Naive thymus-derived CD8-positive, alpha-beta T cell (primary cell): ENCODE data around the gene MAP1A. TPM values are rescaled to one million over a fixed set of nuclear protein-coding genes. Genes with fewer than 3 reads are reported as not detected.

Source experiments
- ATAC-seq, 2 donors: fragments of 150-1000 bp; cut with Tn5 transposase in 1 of 2; sonication (Bioruptor Pico), chemical (Tn5 transposase) in 1 of 2; 1 replicate in 1 of 2; 2 replicates in 1 of 2; pipeline ENCODE4 v1.10.0; 2021; ENCODE audit warnings: mild to moderate bottlenecking in 2 of 2, moderate library complexity in 2 of 2
- POLR2A ChIA-PET: fragments of 350-600 bp; sonication (Branson Sonifier 250); formaldehyde crosslinking; loops from one replicate; lab custom pipeline; 2021; ENCODE audit warnings: antibody characterized with exemption; lab: Charles Lee
- DNase-seq, 10 donors: peaks; one replicate each; pipeline versions ENCODE4 v3.0.0 to v3.0.0-alpha.2; 2020 to 2022
- H3K27ac Mint-ChIP-seq, 10 donors: one replicate each; pipeline ENCODE4 v1.8.0; 2020 to 2022; ENCODE audit warnings: mild to moderate bottlenecking in 10 of 10, mixed read lengths in 10 of 10, moderate library complexity in 4 of 10, inconsistent platforms in 1 of 10
- H3K27me3 Mint-ChIP-seq, 5 donors: one replicate each; pipeline ENCODE4 v1.8.0; 2021 to 2022; ENCODE audit warnings: mixed read lengths in 5 of 5
- H3K36me3 Mint-ChIP-seq, 3 donors: one replicate each; pipeline ENCODE4 v1.8.0; 2020 to 2022; ENCODE audit warnings: mixed read lengths in 3 of 3, mild to moderate bottlenecking in 2 of 3, inconsistent platforms in 1 of 3
- H3K4me1 Mint-ChIP-seq, 4 donors: one replicate each; pipeline ENCODE4 v1.8.0; 2021 to 2022; ENCODE audit warnings: mixed read lengths in 4 of 4
- H3K4me3 Mint-ChIP-seq, 10 donors: one replicate each; pipeline ENCODE4 v1.8.0; 2020 to 2022; ENCODE audit warnings: mild to moderate bottlenecking in 10 of 10, mixed read lengths in 10 of 10, moderate library complexity in 6 of 10, inconsistent platforms in 1 of 10
- H3K9me3 Mint-ChIP-seq, 9 donors: one replicate each; pipeline ENCODE4 v1.8.0; 2020 to 2022; ENCODE audit warnings: mixed read lengths in 9 of 9, mild to moderate bottlenecking in 3 of 9, inconsistent platforms in 1 of 9, moderate library complexity in 1 of 9
- polyA plus RNA-seq, 3 donors: library from polyadenylated mRNA; unstranded; fragments of 300-500 nt; fragmentation: Illumina TruSeq; gene quantifications; one replicate each; pipeline ENCODE4 v1.2.3, GENCODE V29; 2021
- total RNA-seq, 8 experiments: library from RNA in 2 of 8; stranded (reverse) in 2 of 8; gene quantifications; one replicate each; pipeline ENCODE4 v1.2.3 and lab custom pipeline; 2021 to 2026

Gene MAP1A
- total and polyA plus RNA-seq, 5 experiments from 2014 or later: 0.05 to 0.39 (median 0.24) TPM; not detected in 1

DNA sequence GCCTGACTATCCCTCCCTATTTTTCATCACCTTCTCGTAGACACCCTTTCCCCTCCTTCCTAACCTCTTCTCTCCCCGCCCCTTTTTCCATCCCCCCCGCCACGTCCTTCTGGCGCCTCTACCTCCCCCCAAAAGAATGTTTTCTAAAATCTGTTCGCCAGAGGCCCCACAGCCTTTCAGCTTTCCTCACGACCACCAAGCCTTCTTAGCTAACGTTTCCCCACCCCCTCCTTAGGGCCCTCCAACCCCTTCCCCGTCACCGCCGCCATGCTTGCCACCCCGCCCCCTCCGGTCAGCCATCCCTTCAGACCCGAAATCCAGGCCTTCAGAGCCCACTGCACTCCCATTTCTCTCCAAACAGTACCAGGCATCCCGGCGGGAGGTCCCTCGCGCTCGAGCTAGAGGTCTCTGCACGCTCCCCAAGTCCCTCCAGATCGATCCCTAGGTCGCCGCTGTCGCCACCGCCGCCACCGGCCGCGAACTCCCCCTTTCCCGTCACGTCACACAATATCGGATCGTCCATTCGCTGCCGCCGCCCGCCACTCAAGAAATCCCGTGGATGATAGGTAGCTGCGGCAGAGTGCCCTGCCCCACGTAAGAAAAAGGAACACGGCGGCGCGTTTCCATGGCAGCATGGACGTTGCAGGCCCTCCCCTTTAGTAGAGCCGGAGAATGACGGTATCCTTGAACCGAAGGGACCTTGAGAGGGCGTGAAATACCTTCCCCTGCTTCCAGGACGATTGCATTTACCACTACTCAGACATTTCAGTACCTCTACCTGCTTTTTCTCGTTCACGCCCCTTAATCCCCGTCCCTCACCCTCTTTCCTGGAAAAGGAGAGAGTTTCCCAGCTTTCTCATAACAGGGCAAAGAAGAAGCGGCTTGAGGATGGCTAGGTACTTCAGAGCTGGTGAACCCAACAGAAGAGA is 24.5 kb upstream of the MAP1A start, which contains the start of gene TP53BP1:
TP53BP1 (minus strand) TSS at position 484 of the 929 bp plus-strand sequence; CDS start at position 371, 113 bp downstream.
- POLR2A ChIA-PET: interaction anchor here (0.8 to 7.0 kb wide), 3 partner anchors 10 to 21 kb away, joined by 3 to 56 read pairs (median 16); no protein-coding TSS in a partner anchor
- peaks cover 20 to 42% (median 34%) of the 10 kb centered on the region in 4 donors for H3K4me1 Mint-ChIP-seq
- no peaks in the 10 kb centered on the region for H3K9me3 Mint-ChIP-seq
- ATAC-seq (peak; percentile 97 to 98), DNase-seq (peak; percentile 85 to 98 (median 94))
- H3K36me3 Mint-ChIP-seq: peaks cover 0 to 25% (median 3%) of the 10 kb centered on the region in 3 donors
- no peaks in the 10 kb centered on the region for H3K27me3 Mint-ChIP-seq
- H3K4me3 Mint-ChIP-seq: peak within 1 kb of the TSS; percentile 88 to 100 (median 98)
- peak within 1 kb of the TSS; percentile 92 to 100 (median 98) for H3K27ac Mint-ChIP-seq

DNA sequence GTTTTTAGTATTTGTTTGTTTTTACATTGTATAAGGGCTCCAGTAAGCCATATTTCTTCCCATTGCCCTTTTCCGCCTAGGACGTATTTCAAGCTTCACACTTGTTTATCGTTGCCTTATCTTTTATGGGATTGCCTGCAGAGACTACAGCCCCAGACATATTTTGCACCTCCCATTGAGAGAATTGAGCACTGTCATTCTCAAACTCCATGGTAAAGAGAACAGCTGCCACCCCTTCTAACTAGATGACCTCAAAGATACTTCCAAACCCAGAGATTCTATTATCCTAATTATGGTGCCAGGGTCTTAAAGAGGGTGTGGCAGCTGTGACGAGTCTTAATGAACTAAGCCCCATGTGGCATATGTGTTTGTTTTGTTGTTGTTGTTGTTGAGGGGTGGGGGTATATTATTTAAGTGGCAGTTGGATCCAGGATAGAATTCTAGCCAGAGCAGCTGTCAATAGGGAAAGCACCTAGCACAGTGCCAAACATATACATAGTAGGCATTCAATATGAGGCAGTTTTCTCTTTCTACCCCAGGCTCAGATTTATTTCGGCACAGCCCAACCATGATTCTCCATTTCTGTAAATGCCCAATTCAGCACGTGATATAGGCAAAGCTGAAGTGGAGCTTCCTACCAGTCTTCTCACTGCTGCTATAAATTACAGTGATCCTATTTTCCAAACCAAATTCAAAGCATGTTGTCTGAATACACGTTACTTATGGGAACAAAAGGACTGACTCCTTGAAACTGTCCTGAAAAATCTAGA is 23.5 kb upstream of the MAP1A start:
- ATAC-seq (no peak), DNase-seq (no peak)
- Mint-ChIP-seq H3K9me3 (no peaks in the 10 kb centered on the region), H3K4me1 (peaks cover 19 to 34% (median 28%) of the 10 kb centered on the region in 4 donors), H3K27me3 (no peaks in the 10 kb centered on the region), H3K27ac (peak overlapping the region; percentile 40 to 100 (median 98)), H3K36me3 (peaks cover 0 to 18% (median 3%) of the 10 kb centered on the region in 3 donors), H3K4me3 (peak overlapping the region; percentile 88 to 100 (median 98))
- POLR2A ChIA-PET: interaction anchor here (3.5 to 7.0 kb wide), 2 partner anchors 17 to 20 kb away, joined by 16 to 56 read pairs; no protein-coding TSS in a partner anchor

DNA sequence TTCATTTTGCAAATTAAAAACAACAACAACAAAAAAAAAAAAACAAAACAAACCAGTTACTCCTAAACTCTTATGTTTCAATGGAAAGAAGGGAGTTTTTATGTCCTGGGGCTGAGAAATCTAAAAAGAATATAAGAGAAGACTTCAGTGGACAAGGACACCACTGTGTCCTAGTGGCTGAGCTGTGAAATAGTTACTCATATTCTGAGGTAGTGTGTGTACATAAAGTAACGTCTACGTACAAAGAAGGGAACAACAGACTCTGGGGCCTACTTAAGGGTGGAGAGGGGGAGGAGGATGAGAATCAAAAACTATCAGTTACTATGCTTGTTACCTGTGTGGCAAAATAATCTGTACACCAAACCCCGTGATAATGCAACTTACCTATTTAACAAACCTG is 18.4 kb upstream of the MAP1A start:
- H3K27ac Mint-ChIP-seq: no peak overlapping the region

DNA sequence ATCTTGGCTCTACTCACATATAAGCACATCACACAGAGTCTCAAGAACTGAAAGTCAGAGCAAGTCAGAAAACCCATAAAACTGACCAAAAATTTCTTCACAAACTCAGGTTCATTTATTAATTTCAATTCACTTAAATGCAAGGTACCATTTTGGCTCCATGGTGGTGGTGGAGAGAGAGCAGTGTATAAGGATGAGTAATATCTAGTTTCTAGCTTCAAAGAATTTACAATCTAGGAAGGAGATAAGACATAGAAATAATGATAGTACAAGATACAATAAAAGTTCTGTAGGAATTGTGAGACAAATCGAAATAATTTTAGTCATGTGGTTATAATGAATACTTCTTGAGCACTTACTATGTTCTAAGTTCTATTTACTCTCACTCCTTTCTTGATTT is 17.8 kb upstream of the MAP1A start:
- no peak overlapping the region for H3K27ac Mint-ChIP-seq
- H3K36me3 Mint-ChIP-seq: peaks cover 0 to 3% (median 0%) of the 10 kb centered on the region in 3 donors
- no peak for DNase-seq
- H3K4me3 Mint-ChIP-seq: no peak overlapping the region
- H3K4me1 Mint-ChIP-seq: peaks cover 0 to 2% (median 0%) of the 10 kb centered on the region in 4 donors
- H3K9me3 Mint-ChIP-seq: no peaks in the 10 kb centered on the region
- POLR2A ChIA-PET: no interaction called here
- ATAC-seq: no peak
- no peaks in the 10 kb centered on the region for H3K27me3 Mint-ChIP-seq

More for the DNA sequence above, 18.4 kb upstream of the MAP1A start:
- Mint-ChIP-seq H3K36me3 (peaks cover 0 to 3% (median 0%) of the 10 kb centered on the region in 3 donors), H3K4me3 (no peak overlapping the region), H3K9me3 (no peaks in the 10 kb centered on the region), H3K4me1 (peaks cover 0 to 2% (median 0%) of the 10 kb centered on the region in 4 donors), H3K27me3 (no peaks in the 10 kb centered on the region)
- no peak for DNase-seq
- ATAC-seq: no peak
- POLR2A ChIA-PET: no interaction called here

DNA sequence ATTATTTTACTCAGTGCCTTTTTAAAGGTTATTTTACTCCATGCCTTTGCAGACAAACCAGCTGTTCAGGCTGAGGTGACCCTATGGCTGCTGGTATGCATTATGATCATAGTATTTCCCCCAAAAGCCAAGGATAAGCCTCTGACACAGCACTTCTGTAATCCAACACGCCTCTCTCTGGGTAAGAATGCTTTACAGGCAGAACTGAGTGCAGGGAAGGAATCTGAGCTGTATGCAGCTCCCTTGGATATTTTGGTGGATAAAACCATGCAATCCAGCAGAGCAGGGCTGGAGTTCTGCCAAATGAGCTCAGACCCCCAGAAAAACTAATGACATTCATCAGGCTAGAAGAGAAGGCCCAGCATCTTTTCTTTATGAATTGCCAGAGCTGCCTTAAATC is 11.7 kb upstream of the MAP1A start:
- DNase-seq (no peak), ATAC-seq (no peak)
- Mint-ChIP-seq H3K4me1 (peaks cover 7 to 14% (median 11%) of the 10 kb centered on the region in 4 donors), H3K4me3 (no peak overlapping the region), H3K36me3 (no peaks in the 10 kb centered on the region), H3K27me3 (no peaks in the 10 kb centered on the region), H3K27ac (no peak overlapping the region), H3K9me3 (no peaks in the 10 kb centered on the region)
- POLR2A ChIA-PET: no interaction called here

DNA sequence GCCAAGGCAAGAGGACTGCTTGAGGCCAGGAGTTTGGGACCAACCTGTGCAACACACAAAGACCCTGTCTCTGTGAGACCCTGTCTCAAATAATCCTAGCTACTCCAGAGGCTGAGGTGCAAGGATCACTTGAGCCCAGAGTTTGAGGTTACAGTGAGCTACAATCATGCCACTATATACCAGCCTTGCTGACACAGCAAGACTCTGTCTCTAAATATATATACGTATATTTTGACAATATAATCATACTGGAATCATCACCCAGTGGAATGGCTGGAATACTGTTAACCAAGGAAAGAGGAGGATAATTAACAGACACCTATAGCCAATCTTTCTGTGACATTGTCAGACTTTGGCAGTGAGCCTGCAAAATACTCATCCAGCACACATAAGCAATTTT is 9.0 kb upstream of the MAP1A start:
- Mint-ChIP-seq H3K9me3 (no peaks in the 10 kb centered on the region), H3K27ac (peak overlapping the region in 2 of 10 donors; percentile 38 to 72), H3K36me3 (no peaks in the 10 kb centered on the region), H3K4me1 (peaks cover 14 to 27% (median 21%) of the 10 kb centered on the region in 4 donors), H3K4me3 (peak overlapping the region in 1 of 10 donors; percentile 4), H3K27me3 (peaks cover 0 to 1% (median 0%) of the 10 kb centered on the region in 5 donors)
- DNase-seq: no peak
- ATAC-seq: no peak
- POLR2A ChIA-PET: no interaction called here

DNA sequence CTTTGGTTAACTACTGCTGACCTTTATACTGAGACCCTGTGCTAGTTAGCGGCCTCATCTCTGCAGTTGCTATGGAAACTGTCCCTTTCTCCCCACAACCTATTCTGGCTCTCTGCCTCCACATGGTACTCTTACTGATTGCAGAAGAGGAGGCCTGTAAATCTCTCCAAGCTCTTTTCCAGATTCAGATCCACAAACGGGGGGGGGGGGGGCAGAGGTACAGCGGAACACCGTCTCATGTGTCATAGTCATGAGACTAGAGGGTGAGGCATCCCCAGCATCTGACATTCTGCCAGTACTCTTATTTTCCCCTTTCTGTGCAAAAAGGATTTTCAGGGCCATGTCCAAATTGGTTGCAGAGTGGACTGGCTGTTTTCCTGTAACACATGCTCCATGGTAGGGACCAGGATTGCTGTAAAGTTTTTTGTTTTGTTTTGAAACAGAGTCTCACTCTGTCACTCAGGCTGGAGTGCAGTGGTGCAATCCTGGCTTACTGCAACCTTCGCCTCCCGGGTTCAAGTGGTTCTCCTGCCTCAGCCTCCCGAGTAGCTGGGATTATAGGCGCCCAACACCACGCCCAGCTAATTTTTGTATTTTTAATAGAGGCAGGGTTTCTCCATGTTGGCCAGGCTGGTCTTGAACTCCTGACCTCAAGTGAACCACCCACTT is 8.3 kb upstream of the MAP1A start:
- peaks cover 14 to 32% (median 23%) of the 10 kb centered on the region in 4 donors for H3K4me1 Mint-ChIP-seq
- peak overlapping the region in 7 of 10 donors; percentile 11 to 98 (median 97) for H3K27ac Mint-ChIP-seq
- no peak for DNase-seq
- no peaks in the 10 kb centered on the region for H3K36me3 Mint-ChIP-seq
- H3K9me3 Mint-ChIP-seq: no peaks in the 10 kb centered on the region
- no peak for ATAC-seq
- H3K27me3 Mint-ChIP-seq: peaks cover 0 to 1% (median 0%) of the 10 kb centered on the region in 5 donors
- peak overlapping the region in 7 of 10 donors; percentile 4 to 100 (median 94) for H3K4me3 Mint-ChIP-seq
- POLR2A ChIA-PET: interaction anchor here (3.4 kb wide), 1 partner anchor 17 kb away, joined by 56 read pairs; the partner anchor contains the start of gene TP53BP1

DNA sequence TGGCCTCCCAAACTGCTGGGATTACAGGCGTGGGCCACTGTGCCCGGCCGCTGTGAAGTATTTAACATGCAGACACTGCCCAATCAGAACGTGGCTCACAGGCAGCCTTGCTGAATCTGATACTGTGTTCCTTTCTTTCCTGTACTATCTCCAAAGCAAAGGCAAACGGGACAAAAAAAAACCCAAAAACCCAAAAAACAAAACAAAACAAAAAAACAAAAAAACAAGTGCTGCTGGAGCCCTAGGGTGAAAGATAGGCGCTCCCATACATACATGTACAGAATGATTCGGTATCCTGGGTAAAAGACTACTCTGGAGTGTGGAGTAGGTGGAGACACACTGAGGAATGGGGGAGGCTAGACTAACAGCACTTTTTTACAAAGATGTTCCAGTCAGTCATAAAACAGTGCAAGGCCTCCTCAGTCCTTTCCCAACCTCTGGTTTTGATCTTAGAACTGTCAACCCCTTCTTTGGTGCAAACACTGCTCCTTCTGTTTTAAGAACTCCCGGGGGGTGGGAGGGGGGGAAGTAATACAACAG is 7.7 kb upstream of the MAP1A start:
- no peaks in the 10 kb centered on the region for H3K9me3 Mint-ChIP-seq
- H3K27ac Mint-ChIP-seq: peak overlapping the region; percentile 94 to 100 (median 98)
- POLR2A ChIA-PET: interaction anchor here (0.6 to 3.4 kb wide), 5 partner anchors 18 to 180 kb away, joined by 3 to 56 read pairs (median 4); partner anchors contain the start of genes LCMT2 and TP53BP1
- peaks cover 16 to 36% (median 24%) of the 10 kb centered on the region in 4 donors for H3K4me1 Mint-ChIP-seq
- peak overlapping the region; percentile 88 to 100 (median 94) for H3K4me3 Mint-ChIP-seq
- H3K36me3 Mint-ChIP-seq: no peaks in the 10 kb centered on the region
- ATAC-seq: no peak
- H3K27me3 Mint-ChIP-seq: peaks cover 0 to 4% (median 1%) of the 10 kb centered on the region in 5 donors
- DNase-seq: no peak

DNA sequence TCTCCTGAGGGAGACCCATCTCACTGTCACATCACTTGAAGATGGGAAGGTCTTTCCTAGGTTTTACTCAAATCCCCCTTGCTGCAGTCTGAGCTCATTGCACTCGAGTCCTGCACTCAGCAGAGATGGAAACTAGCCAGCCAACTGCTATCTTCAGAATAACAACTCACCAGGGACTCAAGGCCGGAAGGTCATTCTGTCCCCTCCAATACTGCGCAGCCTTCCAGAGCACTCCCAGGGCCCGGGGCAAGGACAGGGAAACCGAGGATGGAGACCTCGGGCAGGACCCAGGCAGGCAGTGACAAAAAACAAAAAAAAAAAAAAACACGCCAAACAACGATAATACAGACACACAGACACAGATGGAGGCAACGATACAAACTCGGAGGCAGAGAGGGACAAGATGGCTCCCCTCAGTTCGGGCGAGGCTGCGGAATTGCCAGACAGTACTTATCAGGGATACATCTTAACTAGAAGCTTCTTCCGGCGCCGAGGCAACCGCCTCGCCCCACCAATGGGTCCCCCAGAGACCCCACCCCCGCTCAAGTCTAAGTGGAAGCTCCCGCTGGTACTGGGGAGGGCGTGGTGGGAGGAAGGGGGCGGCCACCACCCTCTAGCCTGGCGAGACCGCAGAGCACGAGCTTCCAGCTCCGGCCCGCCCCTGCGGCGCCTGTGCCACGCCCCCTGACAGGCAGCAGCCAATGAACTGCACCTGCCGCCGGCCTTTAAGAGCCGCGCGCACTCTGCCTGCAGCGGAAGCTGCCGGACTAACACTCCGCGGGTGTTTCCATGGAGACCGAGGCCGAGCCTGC is 7.0 kb upstream of the MAP1A start:
- H3K4me1 Mint-ChIP-seq: peaks cover 16 to 36% (median 24%) of the 10 kb centered on the region in 4 donors
- peaks cover 0 to 4% (median 2%) of the 10 kb centered on the region in 5 donors for H3K27me3 Mint-ChIP-seq
- H3K4me3 Mint-ChIP-seq: peak overlapping the region; percentile 88 to 100 (median 94)

DNA sequence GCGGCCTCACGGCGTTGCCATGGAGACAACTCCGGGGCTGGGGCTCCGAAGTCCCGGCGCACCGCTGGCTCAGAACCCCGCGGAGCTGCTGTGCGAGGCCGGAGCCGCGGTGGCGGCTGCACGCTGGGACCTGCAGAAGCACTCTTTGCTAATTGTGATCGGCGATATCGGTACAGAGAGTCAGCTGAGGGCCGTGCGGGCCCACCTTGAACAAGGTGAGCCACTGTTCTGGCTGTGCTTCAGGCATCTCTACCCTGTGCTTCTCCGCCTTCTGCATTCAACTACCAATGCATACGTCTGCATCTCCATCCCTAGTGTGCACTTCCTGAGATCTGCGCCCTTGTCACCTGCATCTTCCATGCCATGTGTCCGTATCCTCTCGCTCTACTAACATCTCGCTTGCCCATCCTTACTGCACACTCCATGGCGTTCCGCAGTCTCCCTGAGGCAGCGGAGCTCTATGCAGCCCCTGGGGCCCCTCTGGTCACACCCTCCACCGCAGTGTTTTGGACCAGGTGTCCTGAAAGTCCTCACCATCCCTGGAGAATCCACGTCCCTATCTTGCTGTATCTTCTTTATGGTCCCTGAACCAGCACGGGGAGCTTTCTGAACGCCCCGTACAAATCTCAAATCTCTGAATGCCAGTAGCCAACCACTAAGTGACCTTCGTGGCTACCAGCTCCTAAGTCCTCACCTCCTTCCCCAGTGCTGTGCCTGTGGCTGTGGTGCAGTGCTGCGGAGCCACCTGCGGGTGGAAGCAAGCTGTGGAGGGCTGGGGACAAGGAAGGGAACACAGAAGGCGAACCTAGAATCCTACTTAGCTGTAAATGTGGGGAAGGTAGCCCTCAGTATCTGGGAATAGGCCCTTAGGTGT is 6.2 kb upstream of the MAP1A start:
- H3K27ac Mint-ChIP-seq: peak overlapping the region; percentile 94 to 100 (median 98)
- ATAC-seq: peak in 1 of 2 donors; percentile 27
- H3K36me3 Mint-ChIP-seq: no peaks in the 10 kb centered on the region
- peaks cover 17 to 37% (median 27%) of the 10 kb centered on the region in 4 donors for H3K4me1 Mint-ChIP-seq
- peak in 1 of 10 donors; percentile 18 for DNase-seq
- POLR2A ChIA-PET: interaction anchor here (0.8 to 3.4 kb wide), 7 partner anchors 20 to 325 kb away, joined by 3 to 56 read pairs (median 7); partner anchors contain the start of genes CCNDBP1, LCMT2, PDIA3 and TP53BP1
- peaks cover 0 to 11% (median 8%) of the 10 kb centered on the region in 5 donors for H3K27me3 Mint-ChIP-seq
- peak overlapping the region; percentile 88 to 100 (median 94) for H3K4me3 Mint-ChIP-seq
- H3K9me3 Mint-ChIP-seq: no peaks in the 10 kb centered on the region

More for the DNA sequence above, 7.0 kb upstream of the MAP1A start:
- POLR2A ChIA-PET: interaction anchor here (0.6 to 3.4 kb wide), 9 partner anchors 19 to 325 kb away, joined by 3 to 56 read pairs (median 4); partner anchors contain the start of genes CCNDBP1, LCMT2, PDIA3 and TP53BP1
- ATAC-seq: peak; percentile 88 to 90
- Mint-ChIP-seq H3K27ac (peak overlapping the region; percentile 94 to 100 (median 98)), H3K36me3 (no peaks in the 10 kb centered on the region), H3K9me3 (no peaks in the 10 kb centered on the region)
- peak; percentile 91 to 98 (median 94) for DNase-seq
